Middle frontal gyrus (tissue), 1 donor: ENCODE results near the gene TFDP1.
A peak's percentile ranks its signal among the peaks of the same experiment; 100 is the strongest.

Source experiments
- DNase-seq: peaks from one replicate; pipeline ENCODE4 v3.0.0-alpha.2; 2015; ENCODE audit warnings: low spot score; ENCODE audit errors: extremely low spot score

TFDP1 gene

GRCh38 chr13:113584205-113584869 is at the start of gene TFDP1:
Gene TFDP1 (plus strand): TSS chr13:113584753. CDS start chr13:113585838, 1,085 bp downstream.
- DNase-seq, result peak; percentile 70

GRCh38 chr13:113535381-113535781 is 49.2 kb upstream of the TFDP1 start:
- no peak for DNase-seq

- no peak for DNase-seq
Measured at GRCh38 chr13:113536461-113537110, 48.0 kb upstream of the TFDP1 start.

GRCh38 chr13:113537205-113537604 is 47.3 kb upstream of the TFDP1 start:
- DNase-seq, result no peak

GRCh38 chr13:113537909-113538688 is 46.5 kb upstream of the TFDP1 start:
- no peak for DNase-seq

- DNase-seq, result no peak
Measured at GRCh38 chr13:113538689-113539058, 45.9 kb upstream of the TFDP1 start.

- DNase-seq, result no peak
Measured at GRCh38 chr13:113539176-113539575, 45.4 kb upstream of the TFDP1 start.

GRCh38 chr13:113539822-113540221 is 44.7 kb upstream of the TFDP1 start:
- no peak for DNase-seq

GRCh38 chr13:113540523-113540922 is 44.0 kb upstream of the TFDP1 start:
- no peak for DNase-seq

GRCh38 chr13:113542751-113543424 is 41.7 kb upstream of the TFDP1 start:
- DNase-seq, result no peak

GRCh38 chr13:113544071-113544891 is 40.3 kb upstream of the TFDP1 start:
- DNase-seq, result no peak

- no peak for DNase-seq
Measured at GRCh38 chr13:113544896-113545295, 39.7 kb upstream of the TFDP1 start.

GRCh38 chr13:113545455-113545930 is 39.1 kb upstream of the TFDP1 start:
- no peak for DNase-seq

- DNase-seq, result no peak
Measured at GRCh38 chr13:113545931-113546516, 38.5 kb upstream of the TFDP1 start.

GRCh38 chr13:113546571-113547237 is 37.8 kb upstream of the TFDP1 start:
- DNase-seq, result no peak

- DNase-seq, result no peak
Measured at GRCh38 chr13:113547238-113547971, 37.1 kb upstream of the TFDP1 start.

- peak; percentile 14 for DNase-seq
Measured at GRCh38 chr13:113548171-113548641, 36.3 kb upstream of the TFDP1 start.

- no peak for DNase-seq
Measured at GRCh38 chr13:113548778-113549621, 35.6 kb upstream of the TFDP1 start.
